NCI-H446 treated with DMSO at 0.1 percent for 48 hours (cell line): ENCODE data around the gene HSD3B7.

Experiments
- DNase-seq: peaks from one replicate; lab custom pipeline; 2025; lab: John Stamatoyannopoulos, UW

The HSD3B7 gene

GRCh38 chr16:30983898-30984610 lies 953 bp upstream of the HSD3B7 start:
- no peak for DNase-seq

DNA sequence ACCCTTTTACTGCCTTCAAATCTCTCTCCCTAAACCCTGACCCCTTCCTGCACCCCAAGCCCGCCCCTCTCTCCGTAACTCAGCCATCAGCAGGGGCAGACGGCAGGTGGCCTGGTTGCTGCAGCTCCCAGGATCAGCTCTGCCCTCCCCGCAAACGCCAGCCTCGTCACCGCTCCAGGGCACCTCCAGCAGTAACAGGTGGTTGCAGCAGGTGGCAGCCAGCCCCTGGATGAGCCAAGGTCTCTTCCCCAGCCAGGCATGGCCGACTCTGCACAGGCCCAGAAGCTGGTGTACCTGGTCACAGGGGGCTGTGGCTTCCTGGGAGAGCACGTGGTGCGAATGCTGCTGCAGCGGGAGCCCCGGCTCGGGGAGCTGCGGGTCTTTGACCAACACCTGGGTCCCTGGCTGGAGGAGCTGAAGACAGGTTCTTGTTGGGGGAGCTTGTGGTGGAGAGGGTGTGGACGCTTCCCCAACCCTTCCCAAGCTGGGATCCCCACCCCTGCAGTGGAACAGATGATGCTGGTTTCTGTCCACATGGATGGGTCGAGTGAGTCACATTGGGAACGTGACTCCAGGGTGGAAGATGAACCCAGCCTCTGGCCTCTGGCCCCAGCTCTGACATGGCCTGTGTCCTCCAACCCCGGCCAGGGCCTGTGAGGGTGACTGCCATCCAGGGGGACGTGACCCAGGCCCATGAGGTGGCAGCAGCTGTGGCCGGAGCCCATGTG lies 558 bp downstream of the HSD3B7 start:
- DNase-seq, result no peak

GRCh38 chr16:30986129-30986991 lies 1.4 kb downstream of the HSD3B7 start:
- no peak for DNase-seq

- no peak for DNase-seq
Measured at GRCh38 chr16:30987581-30988190, 2.7 kb downstream of the HSD3B7 start.

- DNase-seq, result no peak
Measured at GRCh38 chr16:30989469-30990047, 4.6 kb downstream of the HSD3B7 start.

DNA sequence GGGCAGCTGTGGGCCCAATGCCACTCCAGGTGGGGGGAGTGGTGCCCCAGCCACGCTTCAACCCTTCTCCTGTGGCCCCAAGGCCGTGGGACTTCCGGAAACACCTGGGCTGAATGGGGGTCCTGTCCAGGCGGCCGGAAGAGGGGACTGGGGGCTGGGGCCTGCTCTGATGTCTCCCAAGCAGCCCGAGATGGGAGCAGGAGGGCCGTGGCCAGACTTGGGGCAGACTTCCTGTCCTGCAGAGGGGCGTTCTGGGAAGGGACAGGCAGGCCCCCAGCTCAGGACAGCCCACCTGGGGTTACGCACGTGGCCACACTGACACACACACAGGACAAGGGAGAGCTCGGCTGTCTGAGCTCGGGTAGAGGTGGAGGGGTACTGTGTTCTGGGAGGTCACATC lies 5.1 kb downstream of the HSD3B7 start:
- no peak for DNase-seq

- no peak for DNase-seq
Measured at GRCh38 chr16:30991052-30991451, 6.0 kb downstream of the HSD3B7 start.

DNA sequence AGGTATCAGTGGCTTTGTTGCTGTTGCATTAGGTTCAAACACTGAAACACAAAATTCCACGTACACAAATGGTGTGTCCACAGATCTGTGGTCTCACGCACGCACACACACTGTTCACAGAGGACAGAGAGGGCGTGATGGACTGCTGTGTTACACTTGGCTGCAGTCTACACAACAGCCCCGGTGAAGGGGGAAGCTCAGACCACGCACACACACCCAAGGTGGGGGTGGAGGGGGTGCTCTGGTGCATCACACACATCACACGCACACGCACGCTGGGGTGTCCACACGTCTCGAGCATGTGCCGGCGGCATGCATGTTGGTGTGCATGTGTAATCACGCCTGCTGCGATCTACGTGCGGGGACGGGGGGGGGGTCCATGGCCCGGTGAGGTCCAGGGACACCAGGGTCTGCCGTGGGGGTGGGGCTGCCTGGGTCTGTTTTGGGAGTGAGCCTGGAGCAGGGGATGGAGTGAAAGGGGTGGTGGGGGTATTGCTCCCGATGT lies 7.3 kb downstream of the HSD3B7 start:
- DNase-seq, result no peak

DNA sequence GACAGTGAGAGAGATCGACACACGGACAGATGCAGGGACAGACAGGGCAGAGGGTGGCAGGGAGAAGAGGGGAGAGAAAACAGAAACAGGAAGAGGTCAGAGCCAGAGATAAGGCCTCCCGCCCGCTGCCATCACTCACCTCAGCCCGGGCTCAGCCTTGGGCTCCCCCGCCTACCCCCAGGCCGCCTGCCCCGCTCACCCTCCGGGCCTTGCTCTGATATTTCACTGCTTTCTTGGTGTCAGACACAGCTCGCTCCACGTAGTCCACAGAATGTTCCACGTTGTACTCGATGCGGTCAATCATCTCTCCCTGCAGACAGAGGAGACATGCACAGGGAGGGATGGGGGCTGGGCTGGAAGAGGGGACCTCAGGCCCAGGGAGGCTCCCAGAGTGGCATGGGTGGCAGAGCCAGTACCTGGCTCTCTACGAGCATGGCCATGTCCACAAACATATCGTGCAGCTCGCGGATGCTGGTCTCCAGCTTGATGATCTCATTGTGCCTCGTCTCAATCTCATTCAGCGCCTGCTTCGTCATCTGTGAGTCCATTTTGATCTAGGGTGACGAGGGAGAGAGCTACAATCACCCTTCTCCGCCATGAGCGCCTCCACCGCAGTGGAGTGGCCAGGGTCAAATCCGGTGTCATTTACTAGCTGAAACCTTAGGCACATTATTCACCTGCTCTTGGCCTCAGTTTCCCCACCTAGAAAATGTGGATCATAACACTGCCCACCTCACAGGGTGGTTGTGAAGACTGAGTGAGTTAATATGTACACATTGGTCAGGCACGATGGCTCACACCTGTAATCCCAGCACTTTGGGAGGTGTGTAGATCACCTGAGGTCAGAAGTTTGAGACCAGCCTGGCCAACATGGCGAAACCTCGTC lies 8.2 kb downstream of the HSD3B7 start:
- DNase-seq, result no peak

GRCh38 chr16:30995927-30996323 lies 10.9 kb downstream of the HSD3B7 start:
- no peak for DNase-seq

DNA sequence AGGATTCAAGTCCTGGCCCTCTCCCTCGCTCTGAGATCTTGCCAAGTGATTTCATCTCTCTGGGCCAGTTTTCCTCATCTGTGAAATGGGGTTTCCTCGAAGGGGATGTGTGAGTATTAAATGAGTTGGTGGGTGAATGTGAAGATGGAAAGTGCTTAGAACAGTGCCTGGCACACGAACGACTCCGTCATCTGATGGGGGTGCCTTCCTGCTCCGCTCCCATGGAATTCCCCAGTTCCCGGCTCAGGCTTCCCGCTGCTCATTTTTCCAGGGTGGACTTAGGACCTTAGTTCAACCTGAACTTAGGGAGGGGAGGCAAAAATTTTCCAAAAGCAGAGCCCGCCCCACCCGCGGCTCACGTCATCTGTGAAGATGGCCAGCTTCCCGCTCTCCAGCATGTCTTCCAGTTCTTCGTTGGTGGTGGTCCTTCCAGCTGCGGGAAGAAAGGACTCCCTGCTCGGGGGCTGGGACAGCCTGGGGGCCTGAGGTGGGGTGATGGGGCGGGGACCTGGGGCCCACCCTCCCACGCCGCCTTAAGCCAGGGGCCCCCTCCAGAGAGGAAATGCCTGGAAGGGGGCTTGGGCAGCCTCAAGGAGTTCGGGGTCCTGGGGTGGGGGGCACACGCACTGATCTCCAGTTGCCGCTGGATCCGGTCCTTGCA lies 11.4 kb downstream of the HSD3B7 start:
- no peak for DNase-seq

DNA sequence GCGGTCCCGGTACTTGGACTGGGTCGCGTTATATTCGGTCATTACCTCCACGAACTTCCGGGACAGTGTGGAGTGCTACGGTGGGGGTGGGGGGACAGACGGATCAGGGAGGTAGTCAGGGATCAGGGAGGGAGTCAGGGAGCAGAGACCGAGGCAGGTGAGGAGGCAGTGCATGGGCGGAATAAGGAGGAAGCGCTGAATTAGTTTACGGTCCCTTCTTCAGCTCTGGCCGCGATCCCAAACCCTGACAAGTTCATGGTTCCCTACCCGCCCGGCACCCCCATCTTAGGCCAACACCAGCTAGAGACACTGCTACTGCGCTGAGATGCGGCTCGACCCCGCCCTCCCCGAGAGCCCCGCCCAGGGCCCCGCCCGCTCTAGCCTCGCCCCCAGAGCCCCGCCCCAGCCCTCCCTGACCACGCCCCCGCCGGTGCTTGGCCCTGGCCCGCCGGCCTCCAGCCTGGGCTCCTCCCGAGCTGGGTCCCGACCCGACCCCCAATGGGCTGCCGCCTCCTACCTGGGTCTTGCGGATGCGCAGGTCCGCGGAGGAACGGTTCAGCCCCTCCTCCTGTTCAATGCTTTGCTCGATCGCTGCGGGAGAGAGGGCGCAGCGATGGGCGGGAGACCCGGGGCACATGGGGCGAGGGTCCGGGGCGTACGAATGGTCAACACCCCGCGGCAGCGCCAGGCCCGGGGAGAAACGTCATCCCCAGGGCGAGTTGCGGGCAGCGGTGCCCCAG lies 12.1 kb downstream of the HSD3B7 start:
- DNase-seq, result no peak

GRCh38 chr16:30997725-30998711 lies 13.0 kb downstream of the HSD3B7 start:
- no peak for DNase-seq

DNA sequence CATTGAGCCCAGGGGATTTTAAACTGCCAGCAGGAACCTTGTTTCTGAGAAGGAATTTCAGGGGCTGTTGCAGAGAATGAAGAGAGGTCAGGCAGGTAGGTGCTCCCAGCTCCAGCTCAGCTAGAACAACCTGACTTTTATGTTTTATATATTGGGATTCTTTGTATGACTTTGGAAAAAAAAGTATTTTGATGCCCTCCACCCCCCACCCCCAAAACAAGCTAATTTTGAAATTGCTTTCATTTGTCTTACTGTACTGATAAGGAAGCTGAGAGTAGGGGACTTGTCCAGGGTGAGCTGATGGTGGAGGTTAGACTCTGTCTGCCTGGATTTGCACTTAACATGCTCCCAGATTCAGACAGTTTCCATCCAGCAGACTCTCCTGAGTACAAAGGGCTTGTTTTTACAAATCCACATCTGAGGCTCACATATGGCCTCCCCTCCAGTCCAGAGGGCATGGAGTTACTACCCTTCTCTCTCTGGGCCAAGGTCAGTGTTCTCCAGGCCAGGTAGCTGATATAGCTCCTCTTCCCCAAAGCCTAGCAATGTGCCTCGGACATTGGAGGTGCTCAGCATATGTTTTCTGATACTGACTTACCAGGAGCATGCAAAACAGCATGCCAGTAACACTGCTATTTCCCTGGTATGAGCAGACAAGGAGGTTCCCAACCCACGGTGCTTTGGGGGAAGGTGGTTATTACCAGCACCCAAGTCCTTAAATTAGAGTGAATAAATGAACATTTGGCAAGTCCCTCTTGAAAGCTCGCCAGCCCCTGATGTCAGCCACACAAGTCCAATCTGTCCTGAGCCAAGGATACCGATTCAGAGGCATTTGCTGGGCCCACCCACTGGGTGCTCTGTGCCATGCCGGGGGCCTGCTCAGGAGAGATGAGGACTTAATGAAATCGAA lies 14.1 kb downstream of the HSD3B7 start:
- peak; percentile 67 for DNase-seq

GRCh38 chr16:31000671-31001382 lies 15.8 kb downstream of the HSD3B7 start:
- no peak for DNase-seq

- DNase-seq, result no peak
Measured at GRCh38 chr16:31001507-31002249, 16.7 kb downstream of the HSD3B7 start.
